G401.6 (cell line): ENCODE data around the gene PTPRN2.
"Not testable (repeated sequence)": the region's sequence is repeated elsewhere in the genome, so short reads cannot be mapped to it uniquely, and the experiment has no call there.

Experiments
- FAIRE-seq: peaks from 2 replicates; lab custom pipeline; 2012; peaks lifted over from hg19 to GRCh38; lab: Jason Lieb, UNC

Gene PTPRN2

GRCh38 chr7:158262284-158263109, 325.1 kb downstream of the PTPRN2 start:
- FAIRE-seq, result no peak

GRCh38 chr7:158261362-158262235, 326.0 kb downstream of the PTPRN2 start:
- no peak for FAIRE-seq

GRCh38 chr7:158260567-158261361, 326.9 kb downstream of the PTPRN2 start:
- no peak for FAIRE-seq

GRCh38 chr7:158259671-158260418, 327.8 kb downstream of the PTPRN2 start:
- FAIRE-seq, result no peak

GRCh38 chr7:158259141-158259540, 328.5 kb downstream of the PTPRN2 start:
- FAIRE-seq, result no peak

- FAIRE-seq, result no peak
Measured at GRCh38 chr7:158258411-158259130, 329.1 kb downstream of the PTPRN2 start.

- no peak for FAIRE-seq
Measured at GRCh38 chr7:158257516-158258410, 329.9 kb downstream of the PTPRN2 start.

GRCh38 chr7:158257001-158257400, 330.6 kb downstream of the PTPRN2 start:
- no peak for FAIRE-seq

GRCh38 chr7:158256091-158256816, 331.4 kb downstream of the PTPRN2 start:
- FAIRE-seq, result no peak

GRCh38 chr7:158255558-158255957, 332.1 kb downstream of the PTPRN2 start:
- FAIRE-seq, result no peak

- no peak for FAIRE-seq
Measured at GRCh38 chr7:158255156-158255555, 332.5 kb downstream of the PTPRN2 start.

GRCh38 chr7:158253670-158254045, 334.0 kb downstream of the PTPRN2 start:
- not testable (repeated sequence) for FAIRE-seq

GRCh38 chr7:158252837-158253669, 334.6 kb downstream of the PTPRN2 start:
- FAIRE-seq, result no peak

GRCh38 chr7:158252081-158252836, 335.4 kb downstream of the PTPRN2 start:
- FAIRE-seq, result no peak

GRCh38 chr7:158251061-158251965, 336.3 kb downstream of the PTPRN2 start:
- FAIRE-seq, result no peak

- FAIRE-seq, result no peak
Measured at GRCh38 chr7:158249692-158250091, 337.9 kb downstream of the PTPRN2 start.

- FAIRE-seq, result no peak
Measured at GRCh38 chr7:158248816-158249215, 338.8 kb downstream of the PTPRN2 start.
